HAP-1 (cell line): ENCODE data around the gene NUDT14.

Experiments used
- DNase-seq, 2 experiments: peaks; one replicate each; pipeline ENCODE4 v3.0.0-alpha.2; 2016 to 2020; ENCODE audit warnings: low spot score in 2 of 2
- H3K27me3 ChIP-seq: fragments of 250-450 bp; sonication (Bioruptor Pico); 2 replicates; pipeline ENCODE4 v1.5.1; 2020; ENCODE audit warnings: low read depth, mild to moderate bottlenecking, moderate library complexity
- H3K36me3 ChIP-seq: fragments of 250-450 bp; sonication (Bioruptor Pico); replicated peaks from 2 replicates; pipeline ENCODE4 v1.5.1; 2020; ENCODE audit warnings: mild to moderate bottlenecking
- H3K4me1 ChIP-seq: fragments of 250-450 bp; sonication (Bioruptor Pico); 2 replicates; pipeline ENCODE4 v1.5.1; 2020; ENCODE audit warnings: mild to moderate bottlenecking
- H3K4me3 ChIP-seq: fragments of 250-450 bp; sonication (Bioruptor Pico); 2 replicates; pipeline ENCODE4 v1.5.1; 2020; ENCODE audit warnings: mild to moderate bottlenecking, moderate library complexity
- H3K9me3 ChIP-seq: fragments of 250-450 bp; sonication (Bioruptor Pico); 2 replicates; pipeline ENCODE4 v1.5.1; 2020; ENCODE audit warnings: mild to moderate bottlenecking, moderate library complexity
- in situ Hi-C: fragments of 300-500 bp; cut with MboI; formaldehyde crosslinking; loops from 3 replicates; pipeline ENCODE4 v1.14.3; 2020; ENCODE audit warnings: low sequenced_read_pairs, inconsistent platforms, mixed read lengths

Gene NUDT14

GRCh38 chr14:105132921-105133654 is 48.0 kb downstream of the NUDT14 start:
- in situ Hi-C loops: no loop called here
- H3K27me3 ChIP-seq: no peaks in the 10 kb centered on the region
- H3K36me3 ChIP-seq: no peaks in the 10 kb centered on the region
- no peak for DNase-seq
- H3K4me1 ChIP-seq: no peaks in the 10 kb centered on the region
- H3K4me3 ChIP-seq: no peak overlapping the region
- peaks cover 8% of the 10 kb centered on the region for H3K9me3 ChIP-seq

- H3K4me3 ChIP-seq: no peak overlapping the region
- peaks cover 8% of the 10 kb centered on the region for H3K9me3 ChIP-seq
- no peak for DNase-seq
- no peaks in the 10 kb centered on the region for H3K36me3 ChIP-seq
- peaks cover 8% of the 10 kb centered on the region; the same call in 1 of the 2 replicates for H3K27me3 ChIP-seq
- no peaks in the 10 kb centered on the region for H3K4me1 ChIP-seq
- in situ Hi-C loops: no loop called here
Observed at GRCh38 chr14:105131241-105131640, 49.9 kb downstream of the NUDT14 start.

- peaks cover 8% of the 10 kb centered on the region for H3K9me3 ChIP-seq
- no peak for DNase-seq
- in situ Hi-C loops: no loop called here
Observed at GRCh38 chr14:105128059-105128458, 53.1 kb downstream of the NUDT14 start.

GRCh38 chr14:105126981-105127329 is 54.2 kb downstream of the NUDT14 start:
- Histone ChIP-seq H3K4me3 (no peak overlapping the region), H3K9me3 (peaks cover 8% of the 10 kb centered on the region), H3K36me3 (no peaks in the 10 kb centered on the region), H3K4me1 (no peaks in the 10 kb centered on the region), H3K27me3 (peaks cover 28% of the 10 kb centered on the region)
- in situ Hi-C loops: no loop called here
- DNase-seq: no peak

More at GRCh38 chr14:105128059-105128458, 53.1 kb downstream of the NUDT14 start:
- H3K4me3 ChIP-seq: no peak overlapping the region
- no peaks in the 10 kb centered on the region for H3K36me3 ChIP-seq
- H3K27me3 ChIP-seq: peaks cover 28% of the 10 kb centered on the region
- H3K4me1 ChIP-seq: no peaks in the 10 kb centered on the region

- DNase-seq: no peak
- H3K27me3 ChIP-seq: peaks cover 28% of the 10 kb centered on the region
- no peaks in the 10 kb centered on the region for H3K4me1 ChIP-seq
- in situ Hi-C loops: no loop called here
- no peaks in the 10 kb centered on the region for H3K36me3 ChIP-seq
- peaks cover 6% of the 10 kb centered on the region; the same call in 1 of the 2 replicates for H3K9me3 ChIP-seq
- H3K4me3 ChIP-seq: no peak overlapping the region
Observed at GRCh38 chr14:105126126-105126980, 54.8 kb downstream of the NUDT14 start.

GRCh38 chr14:105124823-105125222 is 56.3 kb downstream of the NUDT14 start:
- in situ Hi-C loops: no loop called here
- no peak for DNase-seq

GRCh38 chr14:105123981-105124765 is 56.9 kb downstream of the NUDT14 start:
- Histone ChIP-seq H3K9me3 (peaks cover 4% of the 10 kb centered on the region; the same call in 1 of the 2 replicates), H3K4me1 (no peaks in the 10 kb centered on the region), H3K36me3 (no peaks in the 10 kb centered on the region), H3K4me3 (no peak overlapping the region), H3K27me3 (peaks cover 28% of the 10 kb centered on the region)
- in situ Hi-C loops: no loop called here
- DNase-seq: no peak

More at GRCh38 chr14:105124823-105125222, 56.3 kb downstream of the NUDT14 start:
- Histone ChIP-seq H3K4me1 (no peaks in the 10 kb centered on the region), H3K36me3 (no peaks in the 10 kb centered on the region), H3K4me3 (no peak overlapping the region), H3K9me3 (peaks cover 4% of the 10 kb centered on the region; the same call in 1 of the 2 replicates), H3K27me3 (peaks cover 28% of the 10 kb centered on the region)

- peaks cover 4% of the 10 kb centered on the region; the same call in 1 of the 2 replicates for H3K9me3 ChIP-seq
- DNase-seq: no peak
- no peaks in the 10 kb centered on the region for H3K4me1 ChIP-seq
- H3K27me3 ChIP-seq: peaks cover 28% of the 10 kb centered on the region
- no peak overlapping the region for H3K4me3 ChIP-seq
- in situ Hi-C loops: no loop called here
- no peaks in the 10 kb centered on the region for H3K36me3 ChIP-seq
Observed at GRCh38 chr14:105123064-105123665, 57.9 kb downstream of the NUDT14 start.
